Dermis blood vessel endothelial cell (primary cell): ENCODE data around the gene CCDC194. TPM values are rescaled to one million over a fixed set of nuclear protein-coding genes. Genes with fewer than 3 reads are reported as not detected.

ENCODE experiments used
- DNase-seq: peaks from one replicate; pipeline ENCODE4 v3.0.0; 2010
- total RNA-seq: library from RNA; depleted of rRNA; stranded (reverse); fragments of >200 nt; gene quantifications from 2 replicates; pipeline ENCODE4 v1.2.3, GENCODE V29; 2014

Gene CCDC194
- total RNA-seq, result 0.17 TPM in 1 of 2 replicates, not detected in the other

GRCh38 chr19:17393914-17394313 lies at the start of gene CCDC194:
Gene CCDC194 (minus strand): TSS chr19:17394196. CDS start chr19:17394158, 38 bp downstream.
- DNase-seq, result no peak

- DNase-seq, result peak; percentile 40
Measured at GRCh38 chr19:17441241-17442021, 47.4 kb upstream of the CCDC194 start.

GRCh38 chr19:17436874-17437267 lies 42.9 kb upstream of the CCDC194 start:
- DNase-seq, result no peak

GRCh38 chr19:17436094-17436873 lies 42.3 kb upstream of the CCDC194 start:
- no peak for DNase-seq

GRCh38 chr19:17435218-17435617 lies 41.2 kb upstream of the CCDC194 start:
- DNase-seq, result no peak

- DNase-seq, result no peak
Measured at GRCh38 chr19:17431417-17431816, 37.4 kb upstream of the CCDC194 start.

- no peak for DNase-seq
Measured at GRCh38 chr19:17429641-17430113, 35.7 kb upstream of the CCDC194 start.

GRCh38 chr19:17424743-17425365 lies 30.9 kb upstream of the CCDC194 start:
- peak; percentile 54 for DNase-seq

GRCh38 chr19:17423429-17424208 lies 29.6 kb upstream of the CCDC194 start:
- no peak for DNase-seq

GRCh38 chr19:17421942-17422341 lies 27.9 kb upstream of the CCDC194 start:
- no peak for DNase-seq

GRCh38 chr19:17420475-17420924 lies 26.5 kb upstream of the CCDC194 start:
- peak; percentile 60 for DNase-seq

GRCh38 chr19:17419621-17420474 lies 25.9 kb upstream of the CCDC194 start, which contains the start of gene MVB12A:
Gene MVB12A (plus strand): TSS chr19:17420047. CDS start chr19:17420136, 89 bp downstream.
- DNase-seq, result peak; percentile 100

GRCh38 chr19:17419154-17419620 lies 25.2 kb upstream of the CCDC194 start:
- no peak for DNase-seq

GRCh38 chr19:17418710-17419109 lies 24.7 kb upstream of the CCDC194 start:
- no peak for DNase-seq

GRCh38 chr19:17415121-17415520 lies 21.1 kb upstream of the CCDC194 start:
- DNase-seq, result no peak

GRCh38 chr19:17414097-17414496 lies 20.1 kb upstream of the CCDC194 start:
- no peak for DNase-seq

- no peak for DNase-seq
Measured at GRCh38 chr19:17411801-17412200, 17.8 kb upstream of the CCDC194 start.

- DNase-seq, result no peak
Measured at GRCh38 chr19:17409990-17410389, 16.0 kb upstream of the CCDC194 start.

GRCh38 chr19:17406887-17407196 lies 12.8 kb upstream of the CCDC194 start:
- no peak for DNase-seq

GRCh38 chr19:17406046-17406886 lies 12.3 kb upstream of the CCDC194 start:
- DNase-seq, result no peak
